ENCODE data around the gene LCLAT1.

GRCh38 chr2:30620102-30620501, 173.1 kb downstream of the LCLAT1 start:
- no peak for TF ChIP-seq CTCF (IDR thresholded peaks at IDR 0.05)
- TF ChIP-seq POLR2A (IDR thresholded peaks at IDR 0.05; ENCODE audit: low read depth), result no peak
- no peak for TF ChIP-seq POLR2AphosphoS5 (IDR thresholded peaks at IDR 0.05)
